MG63 (cell line): ENCODE data around the gene PREX1. TPM values are rescaled to one million over a fixed set of nuclear protein-coding genes. Genes with fewer than 3 reads are reported as not detected.
"Not testable (repeated sequence)": the region's sequence is repeated elsewhere in the genome, so short reads cannot be mapped to it uniquely, and the experiment has no call there.

Source experiments
- DNase-seq: peaks from one replicate; pipeline ENCODE4 v3.0.0-alpha.2; 2020
- H3K27me3 ChIP-seq: fragments of 250-450 bp; sonication (Bioruptor Pico); 2 replicates; pipeline ENCODE4 v1.5.1; 2020; ENCODE audit warnings: mild to moderate bottlenecking, moderate library complexity
- H3K36me3 ChIP-seq: fragments of 250-450 bp; sonication (Bioruptor Pico); 2 replicates; pipeline ENCODE4 v1.5.1; 2020; ENCODE audit warnings: mild to moderate bottlenecking, moderate library complexity
- H3K4me3 ChIP-seq: fragments of 250-450 bp; sonication (Bioruptor Pico); 2 replicates; pipeline ENCODE4 v1.5.1; 2020; ENCODE audit warnings: mild to moderate bottlenecking, moderate library complexity
- H3K9me3 ChIP-seq: fragments of 250-450 bp; sonication (Bioruptor Pico); 2 replicates; pipeline ENCODE4 v1.5.1; 2020; ENCODE audit warnings: mild to moderate bottlenecking, moderate library complexity
- total RNA-seq: library from RNA; depleted of rRNA; stranded (reverse); fragments of >200 nt; shearing (Covaris generic); gene quantifications from 2 replicates; pipeline ENCODE4 v1.2.3, GENCODE V29; 2014; ENCODE audit warnings: low replicate concordance

The PREX1 gene
- total RNA-seq, 1 experiment from 2014 or later, result 5.8 TPM

DNA sequence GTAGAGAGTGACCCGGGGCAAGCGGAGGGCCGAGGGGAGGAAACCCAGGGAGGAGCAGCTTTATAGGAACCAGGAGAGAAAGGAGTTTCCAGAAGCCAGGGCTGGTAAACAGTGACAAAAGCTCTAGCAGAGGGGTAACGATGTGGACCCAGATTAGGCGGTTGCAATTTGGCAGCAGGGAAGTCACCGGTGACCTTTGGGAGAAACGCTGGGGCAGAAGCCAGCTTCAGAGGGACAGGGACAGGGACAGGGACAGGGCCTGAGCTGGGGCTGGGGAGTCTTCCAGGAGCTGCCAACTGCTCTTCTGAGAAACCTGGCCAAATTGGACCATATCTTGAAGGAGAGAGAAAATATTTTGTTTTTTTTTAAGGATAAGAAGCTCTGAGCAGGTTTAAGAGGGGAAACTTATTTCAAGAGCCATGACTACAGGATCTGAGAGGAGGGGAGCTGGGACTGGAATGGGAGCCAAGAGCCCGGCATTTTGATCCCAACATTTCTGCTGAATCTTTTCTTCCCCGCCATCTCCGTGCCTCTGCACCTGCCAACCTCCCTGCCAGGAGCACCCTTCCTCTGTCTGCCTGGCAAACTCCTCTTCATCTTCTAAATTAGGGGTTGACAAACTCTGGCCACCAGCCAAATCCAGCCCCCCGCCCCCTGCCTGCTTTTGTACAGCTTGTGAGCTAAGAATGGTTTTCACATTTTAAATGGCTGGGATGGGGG lies 22.6 kb upstream of the PREX1 start:
- no peaks in the 10 kb centered on the region for H3K9me3 ChIP-seq
- no peaks in the 10 kb centered on the region for H3K27me3 ChIP-seq
- no peak for DNase-seq
- no peak overlapping the region for H3K4me3 ChIP-seq
- H3K36me3 ChIP-seq, result no peaks in the 10 kb centered on the region

- Histone ChIP-seq H3K4me3 (no peak overlapping the region), H3K27me3 (no peaks in the 10 kb centered on the region), H3K36me3 (no peaks in the 10 kb centered on the region), H3K9me3 (no peaks in the 10 kb centered on the region)
- no peak for DNase-seq
Measured at GRCh38 chr20:48849779-48850178, 22.0 kb upstream of the PREX1 start.

DNA sequence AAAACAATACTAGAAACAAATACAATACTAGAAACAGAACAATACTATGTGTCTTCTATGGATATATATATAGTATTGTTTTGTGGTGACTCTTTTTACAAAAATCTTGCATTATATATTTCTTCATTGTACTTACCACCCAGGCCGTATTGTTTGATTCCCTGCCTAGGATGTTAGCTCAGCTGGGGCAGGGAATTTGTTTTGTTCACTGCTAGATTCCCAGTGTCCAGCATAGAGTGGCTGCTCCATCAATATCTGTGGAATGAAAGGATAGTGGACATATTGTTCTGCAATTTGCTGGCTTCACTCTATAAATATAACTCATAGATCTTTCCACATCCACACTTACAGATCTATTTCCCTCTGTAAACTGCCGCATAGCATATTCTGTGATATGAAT lies 21.5 kb upstream of the PREX1 start:
- H3K36me3 ChIP-seq, result no peaks in the 10 kb centered on the region
- H3K9me3 ChIP-seq, result no peaks in the 10 kb centered on the region
- no peak for DNase-seq
- H3K27me3 ChIP-seq, result no peaks in the 10 kb centered on the region
- no peak overlapping the region for H3K4me3 ChIP-seq

DNA sequence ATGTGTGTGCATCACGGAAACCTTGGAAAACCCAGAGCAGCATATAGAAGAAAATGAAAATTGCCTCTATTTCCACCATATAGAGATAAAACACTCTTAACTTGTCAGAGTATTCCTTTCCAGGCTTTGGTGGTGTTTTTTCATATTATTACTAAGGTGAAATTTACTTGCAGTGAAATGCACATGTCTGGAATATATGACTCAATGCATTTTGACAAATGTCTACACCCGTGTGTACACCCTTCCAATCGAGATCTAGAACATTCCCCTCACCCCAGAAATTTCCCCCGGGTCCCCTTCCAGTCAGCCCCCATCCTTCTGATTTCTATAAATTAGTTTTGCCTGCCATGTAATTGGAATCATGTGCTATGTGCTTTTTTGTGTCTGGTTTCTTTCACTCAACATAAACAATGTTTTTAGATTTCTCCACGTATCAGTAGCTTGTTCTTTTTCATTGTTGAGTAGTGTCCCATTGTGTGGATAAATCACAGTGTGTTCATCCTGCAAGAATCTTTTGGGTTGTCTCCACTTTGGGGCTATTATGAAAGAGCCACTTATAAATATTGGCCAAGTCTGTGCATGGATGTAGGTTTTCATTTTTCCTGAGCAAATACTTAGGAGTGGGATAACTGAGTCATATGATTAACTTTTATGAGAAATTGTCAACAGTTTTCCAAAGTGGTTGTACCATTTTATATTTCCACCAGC lies 19.9 kb upstream of the PREX1 start:
- Histone ChIP-seq H3K27me3 (no peaks in the 10 kb centered on the region), H3K9me3 (no peaks in the 10 kb centered on the region), H3K36me3 (no peaks in the 10 kb centered on the region), H3K4me3 (no peak overlapping the region)
- DNase-seq, result no peak

DNA sequence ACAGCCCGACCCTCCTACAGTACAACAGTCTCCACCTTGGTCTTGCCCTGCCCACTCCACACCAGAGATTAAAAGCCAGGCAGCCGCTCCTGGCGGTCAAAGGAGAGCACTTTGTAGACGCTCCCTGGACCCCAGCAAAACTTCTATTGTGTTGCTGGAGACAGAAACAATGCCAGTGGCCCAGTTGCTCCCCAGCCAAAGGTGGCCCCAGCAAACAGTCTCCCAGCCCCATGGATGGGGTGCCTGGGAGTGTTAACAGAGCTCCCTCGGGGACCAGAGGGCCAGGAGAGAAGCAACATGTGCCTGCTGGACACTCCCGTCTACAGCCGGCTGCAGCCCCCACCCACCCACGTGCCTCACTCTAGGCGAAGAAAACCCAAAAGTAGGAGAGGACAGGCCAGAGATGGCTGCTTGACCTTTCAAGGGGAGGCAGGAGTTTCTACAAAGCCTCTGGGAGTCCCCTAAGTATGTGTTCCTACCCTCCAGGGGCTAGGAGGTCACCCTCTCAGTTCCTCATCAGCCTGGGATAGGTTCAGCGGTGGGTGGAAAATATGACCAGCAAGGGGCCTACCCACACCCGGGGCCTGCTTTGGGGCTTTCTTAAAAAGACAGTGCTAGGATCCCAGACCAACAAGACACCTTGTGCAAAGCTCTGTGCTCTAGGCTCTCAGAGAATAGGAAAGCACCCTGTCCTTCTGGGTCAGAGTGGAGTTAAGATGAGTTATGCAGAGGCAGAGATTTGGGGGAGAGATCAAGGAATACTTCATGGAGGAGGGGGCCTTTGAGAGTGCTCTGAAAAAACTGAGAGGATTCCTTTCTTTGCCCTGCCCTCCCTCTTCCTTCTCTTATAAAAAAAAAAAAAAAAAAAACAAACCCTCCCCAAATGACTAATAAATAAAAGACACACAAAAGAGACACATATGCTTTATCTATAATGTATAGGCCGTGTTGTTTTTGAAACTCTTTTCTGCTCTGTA lies 19.0 kb upstream of the PREX1 start:
- peak; percentile 45 for DNase-seq

DNA sequence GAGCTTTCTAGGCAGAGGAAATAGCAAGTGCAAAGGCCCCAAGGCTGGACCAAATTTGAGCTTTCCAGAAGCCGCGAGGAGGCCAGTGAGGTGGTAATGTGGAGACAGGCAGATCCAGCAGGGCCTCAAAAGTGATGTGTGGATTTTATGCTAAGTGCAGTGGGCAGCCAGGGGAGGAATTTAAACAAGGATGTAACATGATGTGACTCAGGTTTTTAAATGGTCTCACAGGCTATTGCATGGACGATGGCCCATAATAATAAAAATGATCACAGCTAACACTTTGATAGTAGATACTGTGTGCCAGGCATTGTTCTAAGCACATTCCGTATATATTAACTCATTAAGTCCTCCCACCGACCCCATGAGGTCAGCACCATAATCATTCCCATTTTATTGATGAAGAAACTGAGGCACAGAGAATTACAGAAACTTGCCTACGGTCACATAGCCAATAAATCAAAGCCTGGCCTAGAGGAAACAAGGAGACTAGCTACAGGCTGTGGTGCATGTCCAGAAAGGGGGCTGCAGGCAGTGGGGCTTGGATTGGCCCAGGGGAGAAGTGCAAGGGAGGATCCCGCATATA lies 18.0 kb upstream of the PREX1 start:
- Histone ChIP-seq H3K9me3 (no peaks in the 10 kb centered on the region), H3K36me3 (no peaks in the 10 kb centered on the region), H3K4me3 (no peak overlapping the region), H3K27me3 (no peaks in the 10 kb centered on the region)
- peak; percentile 75 for DNase-seq

More for the DNA sequence above, 19.0 kb upstream of the PREX1 start:
- Histone ChIP-seq H3K36me3 (no peaks in the 10 kb centered on the region), H3K9me3 (no peaks in the 10 kb centered on the region), H3K27me3 (no peaks in the 10 kb centered on the region), H3K4me3 (no peak overlapping the region)

- Histone ChIP-seq H3K36me3 (no peaks in the 10 kb centered on the region), H3K9me3 (no peaks in the 10 kb centered on the region), H3K4me3 (no peak overlapping the region), H3K27me3 (no peaks in the 10 kb centered on the region)
- DNase-seq, result no peak
Measured at GRCh38 chr20:48844996-48845395, 17.2 kb upstream of the PREX1 start.

- not testable (repeated sequence) for H3K36me3 ChIP-seq, H3K4me3 ChIP-seq, H3K27me3 ChIP-seq, DNase-seq, H3K9me3 ChIP-seq
Measured at GRCh38 chr20:48843896-48844295, 16.1 kb upstream of the PREX1 start.

DNA sequence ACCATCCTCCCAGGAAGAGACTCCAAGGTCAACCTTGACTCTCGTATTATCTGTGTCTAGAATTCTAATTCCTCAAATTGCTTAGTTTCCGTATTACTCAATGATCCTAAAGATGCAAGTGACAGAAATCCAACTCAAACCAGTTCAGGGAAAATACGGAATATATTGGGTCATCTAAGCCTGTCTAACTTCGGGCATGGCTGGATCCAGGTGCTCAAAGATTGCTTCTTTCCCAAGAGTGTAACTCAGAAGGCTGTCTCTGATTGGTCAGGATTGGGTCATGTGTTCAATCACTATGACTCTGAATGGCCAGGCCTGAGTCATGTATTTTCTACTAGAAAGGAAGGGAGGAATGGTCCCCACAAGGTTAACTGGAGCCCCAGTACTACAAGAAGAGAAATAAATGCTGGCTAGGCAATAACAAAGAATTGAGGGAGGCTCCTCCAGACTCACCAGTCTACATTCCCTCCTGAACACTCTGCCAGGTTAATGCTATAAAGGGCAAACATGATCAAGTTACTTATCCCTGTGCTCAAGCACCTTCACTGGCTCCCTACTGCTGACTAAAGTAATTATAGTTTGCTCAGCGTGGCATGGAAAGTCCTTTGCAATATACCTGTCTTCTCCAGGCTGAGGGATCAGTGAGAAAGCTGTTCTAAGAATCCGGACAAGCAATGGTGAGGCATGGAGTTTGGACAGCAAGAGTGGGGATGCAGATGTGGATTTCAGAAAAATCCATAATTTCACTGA lies 15.4 kb upstream of the PREX1 start:
- H3K36me3 ChIP-seq, result no peaks in the 10 kb centered on the region
- H3K9me3 ChIP-seq, result no peaks in the 10 kb centered on the region
- H3K4me3 ChIP-seq, result no peak overlapping the region
- no peak for DNase-seq
- no peaks in the 10 kb centered on the region for H3K27me3 ChIP-seq

DNA sequence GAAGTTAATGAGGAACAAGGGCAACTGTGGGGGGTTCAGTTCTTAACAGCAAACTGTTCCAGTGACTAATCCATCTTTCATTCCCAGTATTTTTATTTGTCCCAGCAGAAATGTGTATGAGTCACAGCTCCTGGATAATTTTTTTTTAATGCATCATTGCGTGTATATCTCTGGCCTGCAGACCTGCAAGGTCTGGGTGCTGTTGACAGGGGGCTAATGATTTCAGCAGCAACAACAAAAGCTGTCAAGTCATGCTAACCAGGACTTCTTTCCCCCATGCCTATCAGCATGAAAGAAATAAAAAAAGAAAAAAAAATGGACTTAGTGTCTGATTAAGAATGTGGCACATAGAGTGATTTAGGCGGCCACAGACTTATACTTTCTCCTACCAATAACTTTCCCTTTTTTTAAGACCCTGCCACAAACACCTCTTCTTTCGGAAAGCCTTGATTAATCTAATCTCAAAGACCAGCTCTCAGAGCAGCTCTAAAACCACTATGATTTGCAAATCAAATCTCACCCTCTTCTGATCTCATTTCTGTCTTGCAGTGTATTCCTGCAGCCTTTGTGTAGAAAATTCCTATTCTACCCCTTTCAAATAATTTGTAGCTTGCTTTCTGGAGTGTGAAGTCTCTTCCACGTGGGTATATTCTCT lies 14.2 kb upstream of the PREX1 start:
- peak; percentile 63 for DNase-seq
- H3K36me3 ChIP-seq, result no peaks in the 10 kb centered on the region
- H3K4me3 ChIP-seq, result no peak overlapping the region
- H3K9me3 ChIP-seq, result no peaks in the 10 kb centered on the region
- H3K27me3 ChIP-seq, result no peaks in the 10 kb centered on the region

DNA sequence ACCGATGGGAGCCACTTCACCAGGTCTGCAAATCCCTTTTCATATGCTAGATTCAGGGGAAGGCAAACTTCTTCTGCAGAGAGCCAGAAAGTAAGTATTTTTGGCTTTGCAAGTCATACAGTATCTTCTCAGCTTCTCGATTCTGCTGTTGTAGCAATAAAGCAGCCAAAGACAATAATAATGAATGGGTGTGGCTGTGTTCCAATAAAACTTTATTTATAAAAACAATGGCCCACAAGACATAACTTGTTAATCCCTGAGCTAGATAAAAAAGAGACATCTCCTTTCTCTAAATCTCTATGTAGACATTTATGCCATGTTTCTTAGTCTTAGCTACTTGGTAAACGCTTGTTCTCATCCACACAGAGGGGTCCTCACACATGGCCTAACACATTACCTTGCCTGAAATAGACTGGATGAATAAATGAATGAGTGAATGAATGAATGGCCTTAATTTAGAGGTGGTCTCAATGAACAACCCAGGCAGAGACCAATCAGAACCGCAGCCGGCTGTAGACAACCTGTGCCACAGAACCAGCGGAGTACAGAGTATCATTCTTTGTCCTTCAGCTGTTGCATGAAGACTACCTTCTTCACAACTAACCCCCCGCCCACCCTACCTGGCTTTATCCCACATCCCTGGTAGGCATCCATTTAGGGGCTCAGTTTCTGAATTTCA lies 13.5 kb upstream of the PREX1 start:
- no peaks in the 10 kb centered on the region for H3K9me3 ChIP-seq
- H3K27me3 ChIP-seq, result no peaks in the 10 kb centered on the region
- DNase-seq, result no peak
- no peak overlapping the region for H3K4me3 ChIP-seq
- H3K36me3 ChIP-seq, result no peaks in the 10 kb centered on the region

GRCh38 chr20:48839154-48839917 lies 11.5 kb upstream of the PREX1 start:
- no peaks in the 10 kb centered on the region for H3K27me3 ChIP-seq

GRCh38 chr20:48837014-48837413 lies 9.2 kb upstream of the PREX1 start:
- H3K4me3 ChIP-seq, result no peak overlapping the region
- no peaks in the 10 kb centered on the region for H3K27me3 ChIP-seq
- no peaks in the 10 kb centered on the region for H3K9me3 ChIP-seq
- H3K36me3 ChIP-seq, result no peaks in the 10 kb centered on the region
- no peak for DNase-seq

More at GRCh38 chr20:48839154-48839917, 11.5 kb upstream of the PREX1 start:
- DNase-seq, result no peak
- Histone ChIP-seq H3K9me3 (no peaks in the 10 kb centered on the region), H3K36me3 (no peaks in the 10 kb centered on the region), H3K4me3 (no peak overlapping the region)

DNA sequence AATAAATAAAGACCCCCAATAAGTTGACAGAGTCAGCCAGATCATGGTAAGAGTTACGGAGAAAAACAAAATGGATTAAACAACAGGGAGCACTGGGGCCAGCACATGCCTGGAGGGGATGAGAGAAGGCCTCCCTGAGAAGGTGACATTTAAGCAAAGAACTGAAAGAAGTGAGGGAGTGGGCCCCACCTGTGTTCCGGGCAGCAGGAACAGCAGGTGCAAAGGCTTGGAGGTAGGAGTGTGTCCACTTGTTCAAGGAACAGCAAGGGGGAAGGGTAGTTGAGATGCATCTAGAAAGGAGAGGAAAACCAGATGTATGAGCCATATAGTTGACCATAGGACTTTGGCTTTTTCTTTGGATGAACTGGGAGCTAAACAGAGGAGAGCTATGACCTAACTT lies 7.6 kb upstream of the PREX1 start:
- DNase-seq, result no peak
- no peaks in the 10 kb centered on the region for H3K27me3 ChIP-seq
- no peaks in the 10 kb centered on the region for H3K9me3 ChIP-seq
- no peak overlapping the region for H3K4me3 ChIP-seq
- no peaks in the 10 kb centered on the region for H3K36me3 ChIP-seq

GRCh38 chr20:48834278-48834677 lies 6.5 kb upstream of the PREX1 start:
- DNase-seq, result no peak
- Histone ChIP-seq H3K36me3 (no peaks in the 10 kb centered on the region), H3K27me3 (no peaks in the 10 kb centered on the region), H3K9me3 (no peaks in the 10 kb centered on the region), H3K4me3 (no peak overlapping the region)
